SU-DHL-6 (cell line): Measurements from ENCODE around the gene REM2.

Experiments used
- CTCF ChIP-seq: fragments of 200-600 bp; sonication (generic); IDR thresholded peaks from one replicate; pipeline ENCODE4 v1.5.1; 2017; ENCODE audit warnings: antibody characterized with exemption, mild to moderate bottlenecking, low read length, moderate library complexity; ENCODE audit not compliant: insufficient read depth, poor library complexity, severe bottlenecking
- EZH2phosphoT487 ChIP-seq: fragments of 200-600 bp; sonication (generic), shearing (Covaris generic); conservative IDR thresholded peaks from 2 replicates; pipeline ENCODE4 v1.6.1; 2018; ENCODE audit warnings: mild to moderate bottlenecking, antibody characterized with exemption, low read length, moderate library complexity, mixed read lengths

GRCh38 chr14:22845103-22845394, 38.0 kb upstream of the REM2 start:
- TF ChIP-seq CTCF, result no peak
- TF ChIP-seq EZH2phosphoT487, result no peak
